IMR-90 (cell line): ENCODE results near the gene IFT43. TPM values are rescaled to one million over a fixed set of nuclear protein-coding genes. Genes with fewer than 3 reads are reported as not detected.

Experiments
- ATAC-seq: fragments of 200-7000 bp; cut with Tn5 transposase; 2 replicates; pipeline ENCODE4 v1.9.1; 2020; ENCODE audit warnings: low read depth, mild to moderate bottlenecking, moderate library complexity
- BruUV-seq: library from RNA; stranded (reverse); fragments of 400-500 nt; replicated peaks from 2 replicates; lab custom pipeline; 2021; lab: Mats Ljungman, UMichigan
- CTCF ChIA-PET: fragments of 300-600 bp; formaldehyde crosslinking; extraction: SDS; loops from one replicate; lab custom pipeline; 2021; ENCODE audit warnings: antibody characterized with exemption; lab: Yijun Ruan, JAX
- POLR2A ChIA-PET: fragments of 300-600 bp; sonication (Branson Sonifier 250); formaldehyde crosslinking; loops from one replicate; lab custom pipeline; 2022; ENCODE audit warnings: antibody characterized with exemption; ENCODE audit not compliant: unreplicated experiment; lab: Charles Lee
- DNase-seq: peaks from one replicate; pipeline ENCODE4 v3.0.0; 2013
- H2AFZ ChIP-seq: replicated peaks from 2 replicates; pipeline ENCODE3; 2013; ENCODE audit warnings: low read length, mild to moderate bottlenecking; ENCODE audit not compliant: poor library complexity
- H2AK5ac ChIP-seq: 2 replicates; pipeline ENCODE4 v1.6.1; 2013; ENCODE audit warnings: low read depth, low read length, inconsistent platforms
- H2AK9ac ChIP-seq: replicated peaks from 2 replicates; pipeline ENCODE3; 2013; ENCODE audit warnings: mild to moderate bottlenecking, low read depth, low read length, moderate library complexity; ENCODE audit not compliant: poor library complexity
- H2BK120ac ChIP-seq: 2 replicates; pipeline ENCODE4 v1.6.1; 2013; ENCODE audit warnings: low read depth, low read length, inconsistent platforms
- H2BK15ac ChIP-seq: 3 replicates; pipeline ENCODE4 v1.6.1; 2013; ENCODE audit warnings: low read depth, low read length, inconsistent platforms
- H2BK20ac ChIP-seq: 2 replicates; pipeline ENCODE4 v1.6.1; 2013; ENCODE audit warnings: low read depth, mild to moderate bottlenecking, inconsistent platforms, low read length, moderate library complexity
- H2BK5ac ChIP-seq: 2 replicates; pipeline ENCODE4 v1.6.1; 2013; ENCODE audit warnings: mild to moderate bottlenecking, low read depth, low read length, inconsistent platforms; ENCODE audit not compliant: poor library complexity, severe bottlenecking
- H3K14ac ChIP-seq: replicated peaks from 2 replicates; pipeline ENCODE4 v1.6.1; 2013; ENCODE audit warnings: low read depth, low read length, inconsistent platforms
- H3K18ac ChIP-seq: 2 replicates; pipeline ENCODE4 v1.6.1; 2013; ENCODE audit warnings: low read depth, low read length, control low read depth
- H3K23ac ChIP-seq: 2 replicates; pipeline ENCODE4 v1.6.1; 2013; ENCODE audit warnings: low read depth, low read length, inconsistent platforms
- H3K27ac ChIP-seq: 2 replicates; pipeline ENCODE4 v1.5.1; 2013; ENCODE audit warnings: mild to moderate bottlenecking, control low read depth, low read length; ENCODE audit not compliant: insufficient read depth
- H3K27me3 ChIP-seq: 2 replicates; pipeline ENCODE4 v1.6.1; 2013; ENCODE audit warnings: low read length; ENCODE audit not compliant: control insufficient read depth, insufficient read depth
- H3K36me3 ChIP-seq: 2 replicates; pipeline ENCODE4 v1.6.1; 2013; ENCODE audit warnings: low read length, mixed read lengths; ENCODE audit not compliant: control insufficient read depth, insufficient read depth
- H3K4ac ChIP-seq: 2 replicates; pipeline ENCODE4 v1.6.1; 2013; ENCODE audit warnings: low read depth, low read length, inconsistent platforms
- H3K4me1 ChIP-seq: 2 replicates; pipeline ENCODE4 v1.6.1; 2013; ENCODE audit warnings: low read length, mixed read lengths; ENCODE audit not compliant: control insufficient read depth, insufficient read depth
- H3K4me2 ChIP-seq: 2 replicates; pipeline ENCODE4 v1.6.1; 2013; ENCODE audit warnings: low read depth, mild to moderate bottlenecking, control low read depth, low read length, moderate library complexity
- H3K4me3 ChIP-seq: 2 replicates; pipeline ENCODE4 v1.5.1; 2013; ENCODE audit warnings: low read depth, mild to moderate bottlenecking, control low read depth, low read length, moderate library complexity; ENCODE audit not compliant: insufficient read depth
- H3K56ac ChIP-seq: 2 replicates; pipeline ENCODE4 v1.6.1; 2013; ENCODE audit warnings: low read length, inconsistent platforms; ENCODE audit not compliant: insufficient read depth; ENCODE audit errors: extremely low read depth
- H3K79me1 ChIP-seq, 2 experiments: 2 replicates each; pipeline ENCODE4 v1.6.1; 2013; ENCODE audit warnings: low read length in 2 of 2, inconsistent platforms in 1 of 2, low read depth in 1 of 2
- H3K9ac ChIP-seq: 2 replicates; pipeline ENCODE4 v1.6.1; 2013; ENCODE audit warnings: low read depth, low read length, control low read depth
- H3K9me1 ChIP-seq: 2 replicates; pipeline ENCODE4 v1.6.1; 2013; ENCODE audit warnings: low read length, inconsistent platforms; ENCODE audit not compliant: insufficient read depth
- H3K9me3 ChIP-seq: 2 replicates; pipeline ENCODE4 v1.6.1; 2013; ENCODE audit warnings: low read length; ENCODE audit not compliant: control insufficient read depth, insufficient read depth
- H4K20me1 ChIP-seq: 2 replicates; pipeline ENCODE4 v1.6.1; 2013; ENCODE audit warnings: low read length, inconsistent platforms; ENCODE audit not compliant: insufficient read depth
- H4K5ac ChIP-seq: 2 replicates; pipeline ENCODE4 v1.6.1; 2013; ENCODE audit warnings: mild to moderate bottlenecking, low read depth, low read length, control low read depth
- H4K8ac ChIP-seq, 2 experiments: 2 replicates each; pipeline ENCODE4 v1.6.1; 2013; ENCODE audit warnings: low read depth in 2 of 2, low read length in 2 of 2, control low read depth in 1 of 2, inconsistent platforms in 1 of 2
- H4K91ac ChIP-seq: 2 replicates; pipeline ENCODE4 v1.6.1; 2013; ENCODE audit warnings: low read depth, low read length, inconsistent platforms; ENCODE audit not compliant: insufficient read depth
- CEBPB ChIP-seq: IDR thresholded peaks from 2 replicates; pipeline ENCODE4 v1.6.1; 2012; ENCODE audit warnings: low read depth, low read length, improper control_type of control experiment
- MAFK ChIP-seq: IDR thresholded peaks from 2 replicates; pipeline ENCODE4 v1.6.1; 2012; ENCODE audit warnings: low read depth, low read length, improper control_type of control experiment
- MAZ ChIP-seq: IDR thresholded peaks from 2 replicates; pipeline ENCODE4 v1.6.1; 2012; ENCODE audit warnings: low read depth, mild to moderate bottlenecking, low read length, improper control_type of control experiment, moderate library complexity, borderline replicate concordance
- MXI1 ChIP-seq: IDR thresholded peaks from 2 replicates; pipeline ENCODE4 v1.6.1; 2012; ENCODE audit warnings: low read depth, mild to moderate bottlenecking, low read length, moderate library complexity, borderline replicate concordance
- NFE2L2 ChIP-seq: fragments of 150-350 bp; IDR thresholded peaks from 2 replicates; pipeline ENCODE4 v1.6.1; 2016; ENCODE audit warnings: low read depth, mild to moderate bottlenecking, low read length
- RCOR1 ChIP-seq: IDR thresholded peaks from 2 replicates; pipeline ENCODE4 v1.6.1; 2012; ENCODE audit warnings: mild to moderate bottlenecking, low read length, improper control_type of control experiment; ENCODE audit not compliant: insufficient replicate concordance
- RFX5 ChIP-seq: IDR thresholded peaks from 2 replicates; pipeline ENCODE4 v1.8.0; 2012; ENCODE audit warnings: low read depth, mild to moderate bottlenecking, low read length, moderate library complexity
- WGBS, 2 experiments: methylation state at CpG; one replicate each; pipeline versions ENCODE4 v1.1.5 to v1.1.7; 2013; ENCODE audit warnings: missing lambda C conversion rate in 2 of 2; ENCODE audit not compliant: insufficient read length in 1 of 2; ENCODE audit errors: extremely low coverage in 2 of 2; 5-methylcytosine and 5-hydroxymethylcytosine counted together
- dilution Hi-C: fragments of 300-500 bp; cut with HindIII; formaldehyde crosslinking; loops from one replicate; pipeline ENCODE4 v1.14.3; 2018; ENCODE audit warnings: low sequenced_read_pairs; ENCODE audit not compliant: unreplicated experiment
- in situ Hi-C: fragments of 300-500 bp; cut with MboI; formaldehyde crosslinking; loops from 3 replicates; pipeline ENCODE4 v1.14.3; 2019; ENCODE audit warnings: low sequenced_read_pairs, inconsistent platforms, mixed read lengths
- intact Hi-C: fragments of 100-400 bp; cut with micrococcal nuclease; formaldehyde crosslinking; loops from 2 replicates; pipeline ENCODE4 v1.10.0; 2022
- polyA plus RNA-seq, 3 experiments: library from polyadenylated mRNA; depleted of rRNA; stranded (reverse); fragments of >200 nt; gene quantifications; 2 replicates each; pipeline ENCODE4 v1.2.3, GENCODE V29; 2012; ENCODE audit warnings: low replicate concordance in 1 of 3
- total RNA-seq: library from RNA; depleted of rRNA; stranded (reverse); fragments of >200 nt; gene quantifications from 2 replicates; pipeline ENCODE4 v1.2.3, GENCODE V29; 2012
- TF ChIP-seq, protein P1 (sequence below): fragments of 150-350 bp; IDR thresholded peaks from 2 replicates; pipeline ENCODE4 v1.6.1; 2016; ENCODE audit warnings: low read depth, mild to moderate bottlenecking, low read length, moderate library complexity, borderline replicate concordance
- TF ChIP-seq, protein P2 (sequence below): conservative IDR thresholded peaks from 2 replicates; pipeline ENCODE4 v1.5.1; 2012; ENCODE audit warnings: mild to moderate bottlenecking, low read depth, low read length, improper control_type of control experiment

Gene IFT43
- total and polyA plus RNA-seq, 2 of the 4 experiments (the other 2 are of a cell fraction), result 41.4 to 43.2 TPM

DNA sequence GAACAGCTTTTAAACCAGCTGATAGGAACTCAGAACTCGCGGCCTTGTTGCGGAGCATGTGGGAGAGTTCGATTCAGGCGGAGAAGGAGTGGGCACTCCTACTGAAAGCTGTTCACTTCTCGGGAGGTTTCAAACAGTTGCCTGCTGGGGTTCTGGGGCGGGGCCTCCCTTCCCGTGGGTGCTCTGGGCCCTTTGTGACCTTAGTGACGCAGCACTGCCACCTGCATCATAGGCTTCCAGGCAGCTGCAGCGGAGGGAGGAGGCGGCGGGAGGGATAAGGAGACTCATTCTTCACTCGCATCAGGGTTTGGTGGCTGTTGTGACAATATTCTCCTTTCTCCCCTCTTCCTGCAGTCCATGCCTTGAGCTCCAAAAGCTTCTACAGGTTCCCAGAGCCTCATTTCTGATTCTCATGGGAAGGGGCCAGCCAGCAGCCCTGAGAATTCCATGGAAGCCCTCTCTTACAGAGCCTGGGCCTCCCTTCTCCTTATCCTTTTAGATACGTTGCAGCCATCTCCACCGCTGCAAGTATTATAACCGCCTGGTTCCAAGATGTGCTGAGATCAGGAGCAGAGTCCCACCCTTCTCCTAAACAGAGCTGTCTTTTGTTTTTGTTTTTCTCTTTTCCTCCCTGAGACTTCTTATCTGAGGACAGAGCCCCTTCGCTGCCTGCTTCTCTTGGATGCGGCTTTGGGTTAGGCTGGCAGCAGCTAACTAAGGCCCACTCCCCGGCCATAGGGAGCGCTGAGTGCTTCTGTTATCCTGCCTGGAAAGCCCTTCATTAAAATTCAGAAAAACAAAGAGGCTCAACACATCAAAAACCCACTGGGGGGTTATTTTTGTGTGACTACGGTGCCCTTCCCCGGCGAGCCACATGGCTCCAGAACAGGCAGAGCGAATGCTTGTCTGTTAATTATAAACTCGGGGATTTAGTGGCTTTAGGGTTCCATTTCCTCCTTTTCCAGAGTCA lies 98.5 kb downstream of the IFT43 start:
- intact Hi-C loops, result no loop called here
- ATAC-seq (no peak), DNase-seq (no peak)
- Histone ChIP-seq H3K27ac (no peak overlapping the region), H3K4me3 (no peak overlapping the region), H3K56ac (no peak overlapping the region), H2BK5ac (no peak overlapping the region), H3K4me2 (no peak overlapping the region), H3K14ac (no peak overlapping the region), H4K91ac (no peak overlapping the region), H3K9me1 (no peaks in the 10 kb centered on the region), H4K5ac (no peak overlapping the region), H2BK120ac (no peak overlapping the region), H3K9me3 (no peaks in the 10 kb centered on the region), H3K18ac (no peak overlapping the region), H3K4ac (no peak overlapping the region), H2AK9ac (no peak overlapping the region), H3K36me3 (peaks cover 5% of the 10 kb centered on the region; the same call in 1 of the 2 replicates), H2AK5ac (no peak overlapping the region), H4K20me1 (no peaks in the 10 kb centered on the region), H3K4me1 (peaks cover 2% of the 10 kb centered on the region; the same call in 1 of the 2 replicates), H3K9ac (no peak overlapping the region), H2BK20ac (no peak overlapping the region), H2BK15ac (no peak overlapping the region), H4K8ac (no peak overlapping the region), H3K23ac (no peak overlapping the region), H3K79me1 (no peaks in the 10 kb centered on the region), H2AFZ (no peak overlapping the region), H3K27me3 (peaks cover 4% of the 10 kb centered on the region; the same call in 1 of the 2 replicates)
- CTCF ChIA-PET, result no interaction called here
- in situ Hi-C loops, result no loop called here
- dilution Hi-C loops, result no loop called here
- 97% methylated on average over 10 of the region's 25 CpGs; no CpG with 5 or more reads in 1 of the 2 experiments for WGBS, 2 experiments
- TF ChIP-seq, protein P1, sequence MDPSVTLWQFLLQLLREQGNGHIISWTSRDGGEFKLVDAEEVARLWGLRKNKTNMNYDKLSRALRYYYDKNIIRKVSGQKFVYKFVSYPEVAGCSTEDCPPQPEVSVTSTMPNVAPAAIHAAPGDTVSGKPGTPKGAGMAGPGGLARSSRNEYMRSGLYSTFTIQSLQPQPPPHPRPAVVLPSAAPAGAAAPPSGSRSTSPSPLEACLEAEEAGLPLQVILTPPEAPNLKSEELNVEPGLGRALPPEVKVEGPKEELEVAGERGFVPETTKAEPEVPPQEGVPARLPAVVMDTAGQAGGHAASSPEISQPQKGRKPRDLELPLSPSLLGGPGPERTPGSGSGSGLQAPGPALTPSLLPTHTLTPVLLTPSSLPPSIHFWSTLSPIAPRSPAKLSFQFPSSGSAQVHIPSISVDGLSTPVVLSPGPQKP, result no peak
- TF ChIP-seq RCOR1 (no peak), MAFK (no peak), RFX5 (no peak), NFE2L2 (no peak), MXI1 (no peak), CEBPB (no peak), MAZ (no peak)
- TF ChIP-seq, protein P2, sequence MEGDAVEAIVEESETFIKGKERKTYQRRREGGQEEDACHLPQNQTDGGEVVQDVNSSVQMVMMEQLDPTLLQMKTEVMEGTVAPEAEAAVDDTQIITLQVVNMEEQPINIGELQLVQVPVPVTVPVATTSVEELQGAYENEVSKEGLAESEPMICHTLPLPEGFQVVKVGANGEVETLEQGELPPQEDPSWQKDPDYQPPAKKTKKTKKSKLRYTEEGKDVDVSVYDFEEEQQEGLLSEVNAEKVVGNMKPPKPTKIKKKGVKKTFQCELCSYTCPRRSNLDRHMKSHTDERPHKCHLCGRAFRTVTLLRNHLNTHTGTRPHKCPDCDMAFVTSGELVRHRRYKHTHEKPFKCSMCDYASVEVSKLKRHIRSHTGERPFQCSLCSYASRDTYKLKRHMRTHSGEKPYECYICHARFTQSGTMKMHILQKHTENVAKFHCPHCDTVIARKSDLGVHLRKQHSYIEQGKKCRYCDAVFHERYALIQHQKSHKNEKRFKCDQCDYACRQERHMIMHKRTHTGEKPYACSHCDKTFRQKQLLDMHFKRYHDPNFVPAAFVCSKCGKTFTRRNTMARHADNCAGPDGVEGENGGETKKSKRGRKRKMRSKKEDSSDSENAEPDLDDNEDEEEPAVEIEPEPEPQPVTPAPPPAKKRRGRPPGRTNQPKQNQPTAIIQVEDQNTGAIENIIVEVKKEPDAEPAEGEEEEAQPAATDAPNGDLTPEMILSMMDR, result no peak
- POLR2A ChIA-PET, result no interaction called here
- no TSS peak for BruUV-seq
